K562 (cell line): Measurements from ENCODE around the gene EIF1. TPM values are rescaled to one million over a fixed set of nuclear protein-coding genes. Genes with fewer than 3 reads are reported as not detected.

Experiments used
- DEAF1 ChIP-seq: fragments of 450-650 bp; formaldehyde crosslinking; IDR thresholded peaks from 2 replicates; pipeline ENCODE4 v1.4.0; 2020; ENCODE audit warnings: mild to moderate bottlenecking, moderate library complexity
- GTF3C2 ChIP-seq: IDR thresholded peaks from 3 replicates; pipeline ENCODE4 v1.6.1; 2011; ENCODE audit warnings: borderline replicate concordance, mild to moderate bottlenecking, moderate library complexity; ENCODE audit not compliant: insufficient read length; ENCODE audit errors: extremely low read depth
- JUND ChIP-seq, 2 experiments: IDR thresholded peaks; 2 replicates in 1 of 2; 3 replicates in 1 of 2; pipeline ENCODE4 v1.6.1; 2011; ENCODE audit warnings: borderline replicate concordance in 2 of 2, low read depth in 2 of 2, low read length in 2 of 2, improper control_type of control experiment in 1 of 2, missing biosample characterization in 1 of 2, missing genetic modification characterization in 1 of 2, missing genetic modification reagents in 1 of 2
- NFE2L1 ChIP-seq: fragments of 450-650 bp; IDR thresholded peaks from 2 replicates; pipeline ENCODE4 v1.6.1; 2016; ENCODE audit warnings: missing genetic modification characterization, low read depth, mild to moderate bottlenecking, missing compliant biosample characterization, moderate library complexity, borderline replicate concordance
- PCBP1 ChIP-seq: fragments of 200-400 bp; formaldehyde crosslinking; IDR thresholded peaks from 2 replicates; pipeline ENCODE4 v1.6.1; 2018; ENCODE audit warnings: mild to moderate bottlenecking, low read depth, low read length; ENCODE audit not compliant: poor library complexity, severe bottlenecking
- SMAD4 ChIP-seq: fragments of 250-450 bp; sonication (Bioruptor Pico); conservative IDR thresholded peaks from 2 replicates; pipeline ENCODE4 v1.8.0; 2021; ENCODE audit warnings: inconsistent platforms, mild to moderate bottlenecking, moderate library complexity
- TBP ChIP-seq: optimal IDR thresholded peaks from 2 replicates; pipeline ENCODE3; 2011; ENCODE audit warnings: low read depth, low read length, improper control_type of control experiment
- U2AF2 ChIP-seq: fragments of 200-400 bp; formaldehyde crosslinking; optimal IDR thresholded peaks from 2 replicates; pipeline ENCODE3; 2017; ENCODE audit warnings: low read depth, mild to moderate bottlenecking, low read length
- YY1 ChIP-seq, 3 experiments: IDR thresholded peaks; 2 replicates each; pipeline ENCODE4 v1.6.1; 2011; ENCODE audit warnings: low read length in 2 of 3, mild to moderate bottlenecking in 2 of 3, moderate library complexity in 2 of 3, borderline replicate concordance in 1 of 3, control low read depth in 1 of 3, low read depth in 1 of 3; ENCODE audit not compliant: insufficient read depth in 3 of 3, insufficient replicate concordance in 2 of 3, control insufficient read depth in 1 of 3, insufficient read length in 1 of 3; ENCODE audit errors: extremely low read depth in 1 of 3
- ZNF124 ChIP-seq: sonication (generic); formaldehyde crosslinking; IDR thresholded peaks from 2 replicates; pipeline ENCODE4 v1.8.1; 2022; ENCODE audit warnings: missing genetic modification reagents
- polyA plus RNA-seq, 8 experiments: library from polyadenylated mRNA; depleted of rRNA in 4 of 8; stranded (reverse) in 5 of 8; unstranded in 3 of 8; fragments of >200 nt; fragmentation: Nextera tagmentation in 2 of 8; fragmentation: Illumina TruSeq in 1 of 8; extraction: Ambion mirVana in 2 of 8; extraction: Trizol in 1 of 8; gene quantifications; 2 replicates each; pipeline versions ENCODE4 v1.2.1 to v1.2.3, GENCODE V29; 2011 to 2014; ENCODE audit warnings: inconsistent platforms in 1 of 8, missing spikeins in 1 of 8
- total RNA-seq, 7 experiments: library from RNA; depleted of rRNA in 6 of 7; stranded (reverse); fragments of >200 nt in 6 of 7; fragmentation: Illumina TruSeq in 2 of 7; extraction: Trizol in 2 of 7; gene quantifications; 2 replicates each; pipeline versions ENCODE4 v1.2.1 to v1.2.3, GENCODE V29; 2011 to 2021; ENCODE audit warnings: low replicate concordance in 1 of 7
- TF ChIP-seq, protein P1 (sequence below), 2 experiments: fragments of 450-650 bp in 1 of 2; sonication (generic) in 1 of 2; formaldehyde crosslinking in 1 of 2; IDR thresholded peaks; 2 replicates each; pipeline versions ENCODE4 v1.7.1 to v1.9.0; 2016 to 2022; ENCODE audit warnings: inconsistent platforms in 1 of 2, mild to moderate bottlenecking in 1 of 2, missing genetic modification reagents in 1 of 2

EIF1 gene
- total and polyA plus RNA-seq, 9 of the 15 experiments (the other 6 are each of a cell fraction or from before 2014, with no cell fraction given), result 67.0 to 1,204 (median 320) TPM

- TF ChIP-seq DEAF1 (CRISPR knock-in tag) (peak; percentile 52), TBP (no peak), PCBP1 (no peak), YY1 (IDR thresholded peaks at IDR 0.05; ENCODE audit: borderline replicate concordance in 1 of 3, control insufficient read depth in 1 of 3, extremely low read depth in 1 of 3, insufficient read depth in 3 of 3, insufficient read length in 1 of 3, insufficient replicate concordance in 2 of 3, low read depth in 1 of 3, low read length in 2 of 3) (peak in 1 of 3 experiments; percentile 41), NFE2L1 (tag) (no peak), JUND (IDR thresholded peaks at IDR 0.05; ENCODE audit: borderline replicate concordance, low read depth, low read length) (0 out of 2 replicates have a peak, but pooled peaks have one; percentile 9), JUND (tag; IDR thresholded peaks at IDR 0.05; ENCODE audit: borderline replicate concordance, low read depth, low read length) (no peak), U2AF2 (no peak), ZNF124 (CRISPR knock-in tag) (no peak), SMAD4 (CRISPR knock-in tag) (no peak), GTF3C2 (no peak)
- TF ChIP-seq, protein P1, sequence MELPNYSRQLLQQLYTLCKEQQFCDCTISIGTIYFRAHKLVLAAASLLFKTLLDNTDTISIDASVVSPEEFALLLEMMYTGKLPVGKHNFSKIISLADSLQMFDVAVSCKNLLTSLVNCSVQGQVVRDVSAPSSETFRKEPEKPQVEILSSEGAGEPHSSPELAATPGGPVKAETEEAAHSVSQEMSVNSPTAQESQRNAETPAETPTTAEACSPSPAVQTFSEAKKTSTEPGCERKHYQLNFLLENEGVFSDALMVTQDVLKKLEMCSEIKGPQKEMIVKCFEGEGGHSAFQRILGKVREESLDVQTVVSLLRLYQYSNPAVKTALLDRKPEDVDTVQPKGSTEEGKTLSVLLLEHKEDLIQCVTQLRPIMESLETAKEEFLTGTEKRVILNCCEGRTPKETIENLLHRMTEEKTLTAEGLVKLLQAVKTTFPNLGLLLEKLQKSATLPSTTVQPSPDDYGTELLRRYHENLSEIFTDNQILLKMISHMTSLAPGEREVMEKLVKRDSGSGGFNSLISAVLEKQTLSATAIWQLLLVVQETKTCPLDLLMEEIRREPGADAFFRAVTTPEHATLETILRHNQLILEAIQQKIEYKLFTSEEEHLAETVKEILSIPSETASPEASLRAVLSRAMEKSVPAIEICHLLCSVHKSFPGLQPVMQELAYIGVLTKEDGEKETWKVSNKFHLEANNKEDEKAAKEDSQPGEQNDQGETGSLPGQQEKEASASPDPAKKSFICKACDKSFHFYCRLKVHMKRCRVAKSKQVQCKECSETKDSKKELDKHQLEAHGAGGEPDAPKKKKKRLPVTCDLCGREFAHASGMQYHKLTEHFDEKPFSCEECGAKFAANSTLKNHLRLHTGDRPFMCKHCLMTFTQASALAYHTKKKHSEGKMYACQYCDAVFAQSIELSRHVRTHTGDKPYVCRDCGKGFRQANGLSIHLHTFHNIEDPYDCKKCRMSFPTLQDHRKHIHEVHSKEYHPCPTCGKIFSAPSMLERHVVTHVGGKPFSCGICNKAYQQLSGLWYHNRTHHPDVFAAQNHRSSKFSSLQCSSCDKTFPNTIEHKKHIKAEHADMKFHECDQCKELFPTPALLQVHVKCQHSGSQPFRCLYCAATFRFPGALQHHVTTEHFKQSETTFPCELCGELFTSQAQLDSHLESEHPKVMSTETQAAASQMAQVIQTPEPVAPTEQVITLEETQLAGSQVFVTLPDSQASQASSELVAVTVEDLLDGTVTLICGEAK (IDR thresholded peaks at IDR 0.05), result 0 out of 2 replicates have a peak, but pooled peaks have one; percentile 18
- TF ChIP-seq, protein P1 (CRISPR knock-in tag; IDR thresholded peaks at IDR 0.05), result no peak
Measured at GRCh38 chr17:41647940-41648410, 40.7 kb upstream of the EIF1 start (continued).
